Dermis blood vessel endothelial cell (primary cell): ENCODE results near the gene SHC1. TPM values are rescaled to one million over a fixed set of nuclear protein-coding genes. Genes with fewer than 3 reads are reported as not detected.

Experiments
- DNase-seq: peaks from one replicate; pipeline ENCODE4 v3.0.0; 2010
- total RNA-seq: library from RNA; depleted of rRNA; stranded (reverse); fragments of >200 nt; gene quantifications from 2 replicates; pipeline ENCODE4 v1.2.3, GENCODE V29; 2014

The SHC1 gene
- total RNA-seq, 1 donor from 2014 or later, result 337 TPM

- peak; percentile 99 for DNase-seq
Measured at GRCh38 chr1:154973344-154974101, 3.0 kb upstream of the SHC1 start.

GRCh38 chr1:154972517-154973343 is 2.2 kb upstream of the SHC1 start:
- DNase-seq, result peak; percentile 96

- DNase-seq, result no peak
Measured at GRCh38 chr1:154972213-154972516, 1.6 kb upstream of the SHC1 start.

GRCh38 chr1:154971341-154971998 is 923 bp upstream of the SHC1 start:
- peak; percentile 42 for DNase-seq

- peak; percentile 34 for DNase-seq
Measured at GRCh38 chr1:154969860-154970452, 591 bp downstream of the SHC1 start.

GRCh38 chr1:154969246-154969645 is 1.3 kb downstream of the SHC1 start:
- DNase-seq, result no peak

- no peak for DNase-seq
Measured at GRCh38 chr1:154968731-154969130, 1.8 kb downstream of the SHC1 start.

- DNase-seq, result peak; percentile 60
Measured at GRCh38 chr1:154967331-154967950, 3.1 kb downstream of the SHC1 start.

GRCh38 chr1:154966111-154966510 is 4.4 kb downstream of the SHC1 start:
- DNase-seq, result no peak

- DNase-seq, result no peak
Measured at GRCh38 chr1:154964359-154964758, 6.2 kb downstream of the SHC1 start.

GRCh38 chr1:154963643-154964042 is 6.9 kb downstream of the SHC1 start:
- DNase-seq, result no peak

- no peak for DNase-seq
Measured at GRCh38 chr1:154962795-154963330, 7.7 kb downstream of the SHC1 start.

GRCh38 chr1:154962156-154962749 is 8.3 kb downstream of the SHC1 start:
- DNase-seq, result peak; percentile 41

GRCh38 chr1:154961207-154962155 is 9.1 kb downstream of the SHC1 start, which contains the start of gene PYGO2:
Gene PYGO2, minus strand, starts transcription at chr1:154961782. Its CDS starts 206 bp downstream, at chr1:154961576.
- peak; percentile 82 for DNase-seq

GRCh38 chr1:154960446-154961136 is 10.0 kb downstream of the SHC1 start:
- peak; percentile 20 for DNase-seq

GRCh38 chr1:154959426-154959780 is 11.1 kb downstream of the SHC1 start:
- no peak for DNase-seq

- no peak for DNase-seq
Measured at GRCh38 chr1:154958681-154959425, 11.7 kb downstream of the SHC1 start.

- DNase-seq, result no peak
Measured at GRCh38 chr1:154958036-154958435, 12.5 kb downstream of the SHC1 start.

GRCh38 chr1:154957091-154957657 is 13.4 kb downstream of the SHC1 start:
- no peak for DNase-seq
